K562 (cell line): ENCODE measurements around the gene KCNQ5.

Source experiments
- BHLHE40 ChIP-seq: IDR thresholded peaks from 2 replicates; pipeline ENCODE4 v1.6.1; 2011; ENCODE audit warnings: low read length, improper control_type of control experiment
- HDGF ChIP-seq: fragments of 450-650 bp; IDR thresholded peaks from 2 replicates; pipeline ENCODE4 v1.6.1; 2016
- MAFG ChIP-seq: fragments of 450-650 bp; conservative IDR thresholded peaks from 2 replicates; pipeline ENCODE4 v1.6.1; 2016; ENCODE audit warnings: missing genetic modification characterization, missing compliant biosample characterization
- NR2C2 ChIP-seq, 2 experiments: fragments of 200-800 bp in 1 of 2; sonication (Bioruptor generic) in 1 of 2; sonication (generic) in 1 of 2; formaldehyde crosslinking in 1 of 2; IDR thresholded peaks; 2 replicates each; pipeline versions ENCODE4 v1.6.1 to v1.8.0; 2016 to 2022; ENCODE audit warnings: mild to moderate bottlenecking in 1 of 2, missing compliant biosample characterization in 1 of 2, missing genetic modification characterization in 1 of 2, missing genetic modification reagents in 1 of 2
- POLR2A ChIP-seq: fragments of 450-650 bp; conservative IDR thresholded peaks from 2 replicates; pipeline ENCODE4 v1.6.1; 2016
- POLR2AphosphoS5 ChIP-seq: IDR thresholded peaks from 2 replicates; pipeline ENCODE4 v1.6.1; 2011; ENCODE audit warnings: mild to moderate bottlenecking, low read depth, low read length, moderate library complexity; ENCODE audit not compliant: control insufficient read depth, insufficient read depth
- RBM22 ChIP-seq: fragments of 200-400 bp; formaldehyde crosslinking; IDR thresholded peaks from 2 replicates; pipeline ENCODE4 v1.6.1; 2018; ENCODE audit warnings: low read length, low read depth; ENCODE audit not compliant: poor library complexity, severe bottlenecking
- REST ChIP-seq, 2 experiments: fragments of 450-650 bp; formaldehyde crosslinking in 1 of 2; IDR thresholded peaks; 2 replicates each; pipeline versions ENCODE4 v1.4.0 to v1.6.1; 2014 to 2020; ENCODE audit warnings: mild to moderate bottlenecking in 2 of 2, borderline replicate concordance in 1 of 2, low read depth in 1 of 2
- SAP30 ChIP-seq: fragments of 200-600 bp; sonication (generic); IDR thresholded peaks from 2 replicates; pipeline ENCODE4 v1.6.1; 2012; ENCODE audit warnings: borderline replicate concordance, low read depth, mild to moderate bottlenecking, moderate library complexity, low read length, control low read depth, inconsistent platforms; ENCODE audit not compliant: insufficient read depth, poor library complexity, severe bottlenecking
- USF1 ChIP-seq: sonication (generic); formaldehyde crosslinking; IDR thresholded peaks from 2 replicates; pipeline ENCODE4 v1.9.0; 2022; ENCODE audit warnings: mild to moderate bottlenecking, missing genetic modification reagents
- ZEB2 ChIP-seq: fragments of 450-650 bp; IDR thresholded peaks from 2 replicates; pipeline ENCODE4 v1.6.1; 2016
- ZNF197 ChIP-seq: fragments of 200-800 bp; sonication (Bioruptor generic); IDR thresholded peaks from 2 replicates; pipeline ENCODE4 v1.6.1; 2016; ENCODE audit warnings: low read depth, missing genetic modification characterization, missing compliant biosample characterization
- ZNF274 ChIP-seq: IDR thresholded peaks from 2 replicates; pipeline ENCODE4 v1.6.1; 2011; ENCODE audit warnings: low read depth, mild to moderate bottlenecking, low read length, moderate library complexity, borderline replicate concordance
- TF ChIP-seq, protein P1 (sequence below): fragments of 450-650 bp; formaldehyde crosslinking; IDR thresholded peaks from 2 replicates; pipeline ENCODE4 v1.4.0; 2020; ENCODE audit warnings: mild to moderate bottlenecking, moderate library complexity

GRCh38 chr6:72748759-72749158 is 126.9 kb downstream of the KCNQ5 start:
- TF ChIP-seq ZNF197 (CRISPR knock-in tag) (no peak), SAP30 (no peak), NR2C2 (CRISPR knock-in tag; IDR thresholded peaks at IDR 0.05) (no peak), NR2C2 (tag; IDR thresholded peaks at IDR 0.05) (no peak), ZEB2 (no peak), POLR2AphosphoS5 (no peak), MAFG (no peak), BHLHE40 (no peak), RBM22 (no peak), ZNF274 (no peak), HDGF (no peak), POLR2A (no peak), REST (IDR thresholded peaks at IDR 0.05; ENCODE audit: borderline replicate concordance) (no peak), REST (CRISPR knock-in tag; IDR thresholded peaks at IDR 0.05; ENCODE audit: low read depth) (no peak), USF1 (CRISPR knock-in tag) (no peak)
- TF ChIP-seq, protein P1, sequence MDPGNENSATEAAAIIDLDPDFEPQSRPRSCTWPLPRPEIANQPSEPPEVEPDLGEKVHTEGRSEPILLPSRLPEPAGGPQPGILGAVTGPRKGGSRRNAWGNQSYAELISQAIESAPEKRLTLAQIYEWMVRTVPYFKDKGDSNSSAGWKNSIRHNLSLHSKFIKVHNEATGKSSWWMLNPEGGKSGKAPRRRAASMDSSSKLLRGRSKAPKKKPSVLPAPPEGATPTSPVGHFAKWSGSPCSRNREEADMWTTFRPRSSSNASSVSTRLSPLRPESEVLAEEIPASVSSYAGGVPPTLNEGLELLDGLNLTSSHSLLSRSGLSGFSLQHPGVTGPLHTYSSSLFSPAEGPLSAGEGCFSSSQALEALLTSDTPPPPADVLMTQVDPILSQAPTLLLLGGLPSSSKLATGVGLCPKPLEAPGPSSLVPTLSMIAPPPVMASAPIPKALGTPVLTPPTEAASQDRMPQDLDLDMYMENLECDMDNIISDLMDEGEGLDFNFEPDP (CRISPR knock-in tag) = no peak
